BLaER1 (cell line): ENCODE measurements around the gene CPNE7.
"Not testable (repeated sequence)": the region's sequence is repeated elsewhere in the genome, so short reads cannot be mapped to it uniquely, and the experiment has no call there.

Source experiments
- H3K27ac ChIP-seq: shearing (Covaris generic); formaldehyde crosslinking; 2 replicates; pipeline ENCODE4 v1.8.1; 2022
- H3K27me3 ChIP-seq: shearing (Covaris generic); formaldehyde crosslinking; 2 replicates; pipeline ENCODE4 v1.8.1; 2022
- H3K36me3 ChIP-seq: shearing (Covaris generic); formaldehyde crosslinking; 2 replicates; pipeline ENCODE4 v1.8.1; 2022
- H3K4me1 ChIP-seq: shearing (Covaris generic); formaldehyde crosslinking; 2 replicates; pipeline ENCODE4 v1.8.1; 2022
- H3K4me2 ChIP-seq: shearing (Covaris generic); formaldehyde crosslinking; 2 replicates; pipeline ENCODE4 v1.8.1; 2022
- H3K4me3 ChIP-seq: shearing (Covaris generic); formaldehyde crosslinking; 2 replicates; pipeline ENCODE4 v1.8.1; 2022
- H3K9ac ChIP-seq: shearing (Covaris generic); formaldehyde crosslinking; 2 replicates; pipeline ENCODE4 v1.8.1; 2022
- H3K9me3 ChIP-seq: shearing (Covaris generic); formaldehyde crosslinking; 2 replicates; pipeline ENCODE4 v1.8.1; 2022
- H4K20me1 ChIP-seq: shearing (Covaris generic); formaldehyde crosslinking; 2 replicates; pipeline ENCODE4 v1.8.1; 2022
- Cebpa-rat ChIP-seq: shearing (Covaris generic); IDR thresholded peaks from 2 replicates; pipeline ENCODE4 v1.8.1; 2022

The CPNE7 gene

GRCh38 chr16:89564476-89565255 lies 10.9 kb upstream of the CPNE7 start:
- H3K36me3 ChIP-seq = peaks cover 50% of the 10 kb centered on the region
- H3K27me3 ChIP-seq = no peaks in the 10 kb centered on the region
- peaks cover 57% of the 10 kb centered on the region for H3K4me1 ChIP-seq
- H3K9ac ChIP-seq = peak overlapping the region; percentile 99
- H3K4me3 ChIP-seq = peak overlapping the region; percentile 95
- no peak for TF ChIP-seq Cebpa-rat
- H4K20me1 ChIP-seq = peaks cover 64% of the 10 kb centered on the region
- peak overlapping the region; percentile 79 for H3K4me2 ChIP-seq
- no peak overlapping the region for H3K27ac ChIP-seq
- H3K9me3 ChIP-seq = no peaks in the 10 kb centered on the region

GRCh38 chr16:89565256-89565505 lies 10.4 kb upstream of the CPNE7 start:
- H3K27me3 ChIP-seq = no peaks in the 10 kb centered on the region
- peaks cover 50% of the 10 kb centered on the region for H3K36me3 ChIP-seq
- peak overlapping the region; percentile 72 for H3K27ac ChIP-seq
- H3K4me3 ChIP-seq = peak overlapping the region; percentile 95
- H3K9ac ChIP-seq = peak overlapping the region; percentile 99
- H3K4me2 ChIP-seq = peak overlapping the region; percentile 79
- peaks cover 64% of the 10 kb centered on the region for H4K20me1 ChIP-seq
- H3K4me1 ChIP-seq = peaks cover 53% of the 10 kb centered on the region
- H3K9me3 ChIP-seq = no peaks in the 10 kb centered on the region
- no peak for TF ChIP-seq Cebpa-rat

DNA sequence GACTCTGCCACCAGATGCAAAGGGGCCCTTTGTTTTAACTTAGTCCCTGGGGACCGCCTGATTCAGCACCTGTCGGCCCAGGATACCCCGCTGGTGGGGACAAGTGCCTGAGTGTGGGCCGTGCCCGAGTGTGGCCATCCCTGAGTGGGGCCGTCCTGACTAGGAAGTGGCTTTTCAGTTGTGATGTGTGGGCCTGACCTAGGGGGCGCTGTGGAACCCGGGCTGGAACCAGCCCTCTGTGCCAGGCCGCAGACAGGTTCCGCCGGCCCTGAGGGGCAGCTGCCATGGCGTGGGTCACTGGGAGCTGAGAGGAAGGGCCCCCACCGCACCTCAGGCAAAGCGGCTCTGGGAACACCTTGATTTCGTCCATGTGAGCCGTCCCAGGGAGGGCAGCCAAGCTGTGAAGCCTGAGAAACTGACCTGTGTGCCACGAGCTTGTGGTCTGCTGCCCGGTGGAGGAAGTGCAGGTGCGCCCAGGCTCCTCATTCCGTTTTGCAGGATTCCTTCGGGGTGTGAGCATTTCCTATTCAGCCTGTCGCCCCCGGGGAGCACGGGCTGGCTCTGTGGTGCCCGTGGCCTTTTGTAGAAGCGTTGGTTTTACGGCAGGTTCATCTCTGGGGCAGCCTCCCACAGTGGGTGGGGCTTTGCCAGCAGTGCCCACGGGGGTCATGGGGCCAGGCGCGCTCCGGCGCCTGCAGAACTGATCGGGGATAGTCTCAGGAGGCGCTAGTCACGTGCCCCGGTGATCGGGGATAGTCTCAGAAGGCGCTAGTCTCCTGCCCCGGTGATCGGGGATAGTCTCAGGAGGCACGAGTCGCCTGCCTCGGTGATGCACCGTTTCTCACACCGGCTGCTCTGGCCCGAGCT lies 9.8 kb upstream of the CPNE7 start:
- TF ChIP-seq Cebpa-rat = no peak
- Histone ChIP-seq H3K27ac (peak overlapping the region; percentile 72), H3K27me3 (no peaks in the 10 kb centered on the region), H3K4me1 (peaks cover 53% of the 10 kb centered on the region), H3K36me3 (peaks cover 50% of the 10 kb centered on the region), H3K9me3 (no peaks in the 10 kb centered on the region), H3K9ac (peak overlapping the region; percentile 99), H4K20me1 (peaks cover 62% of the 10 kb centered on the region), H3K4me3 (peak overlapping the region; percentile 95), H3K4me2 (peak overlapping the region; percentile 79)

DNA sequence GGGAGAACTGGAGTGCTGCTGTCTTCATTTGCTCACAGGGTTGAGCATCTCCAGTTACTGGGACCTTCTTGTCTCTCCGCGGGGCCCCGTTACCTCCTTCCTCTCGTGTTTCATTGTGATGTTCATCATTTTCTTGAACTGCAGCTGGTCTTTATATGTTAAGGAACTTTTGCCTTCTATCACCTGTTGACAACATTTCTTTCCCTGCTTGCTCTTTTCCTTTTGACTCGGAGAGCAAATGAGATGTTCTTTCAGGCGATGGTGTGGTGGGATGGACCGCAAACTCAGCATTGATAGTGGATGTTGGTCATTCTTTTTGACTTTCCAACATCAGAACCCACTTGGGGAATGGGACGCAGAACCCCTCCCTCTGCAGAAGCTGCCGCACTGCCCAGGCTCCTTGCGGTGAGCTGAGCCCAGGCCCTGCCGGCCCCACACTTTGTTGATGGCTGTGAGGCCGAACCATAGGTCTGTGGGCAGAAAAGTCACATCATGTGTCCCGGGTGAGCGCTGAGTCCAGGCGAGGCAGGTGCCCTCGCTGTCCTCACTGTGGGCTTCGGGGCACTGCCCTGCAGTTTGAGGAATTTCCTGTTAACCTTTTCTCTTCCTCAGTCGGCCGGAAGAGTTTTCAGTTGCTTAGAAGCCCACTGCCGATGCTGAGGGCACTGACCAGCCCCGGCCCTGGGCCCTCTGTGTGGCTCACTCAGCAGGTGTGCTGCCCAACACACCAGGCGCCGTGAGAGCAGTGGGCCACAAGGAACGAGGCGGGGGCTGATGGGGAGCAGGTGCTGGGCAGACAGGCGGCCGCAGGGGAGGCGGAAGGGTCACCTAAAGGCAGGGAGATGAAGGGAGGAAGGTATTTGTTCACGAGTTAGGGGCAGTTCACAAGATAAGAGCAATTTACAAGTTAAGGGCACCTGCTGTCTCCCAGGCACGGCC lies 7.6 kb upstream of the CPNE7 start:
- Histone ChIP-seq H3K4me2 (no peak overlapping the region), H4K20me1 (peaks cover 40% of the 10 kb centered on the region), H3K4me1 (peaks cover 58% of the 10 kb centered on the region), H3K9ac (no peak overlapping the region), H3K9me3 (no peaks in the 10 kb centered on the region), H3K36me3 (peaks cover 29% of the 10 kb centered on the region), H3K27ac (no peak overlapping the region), H3K4me3 (no peak overlapping the region), H3K27me3 (no peaks in the 10 kb centered on the region)
- TF ChIP-seq Cebpa-rat = no peak

DNA sequence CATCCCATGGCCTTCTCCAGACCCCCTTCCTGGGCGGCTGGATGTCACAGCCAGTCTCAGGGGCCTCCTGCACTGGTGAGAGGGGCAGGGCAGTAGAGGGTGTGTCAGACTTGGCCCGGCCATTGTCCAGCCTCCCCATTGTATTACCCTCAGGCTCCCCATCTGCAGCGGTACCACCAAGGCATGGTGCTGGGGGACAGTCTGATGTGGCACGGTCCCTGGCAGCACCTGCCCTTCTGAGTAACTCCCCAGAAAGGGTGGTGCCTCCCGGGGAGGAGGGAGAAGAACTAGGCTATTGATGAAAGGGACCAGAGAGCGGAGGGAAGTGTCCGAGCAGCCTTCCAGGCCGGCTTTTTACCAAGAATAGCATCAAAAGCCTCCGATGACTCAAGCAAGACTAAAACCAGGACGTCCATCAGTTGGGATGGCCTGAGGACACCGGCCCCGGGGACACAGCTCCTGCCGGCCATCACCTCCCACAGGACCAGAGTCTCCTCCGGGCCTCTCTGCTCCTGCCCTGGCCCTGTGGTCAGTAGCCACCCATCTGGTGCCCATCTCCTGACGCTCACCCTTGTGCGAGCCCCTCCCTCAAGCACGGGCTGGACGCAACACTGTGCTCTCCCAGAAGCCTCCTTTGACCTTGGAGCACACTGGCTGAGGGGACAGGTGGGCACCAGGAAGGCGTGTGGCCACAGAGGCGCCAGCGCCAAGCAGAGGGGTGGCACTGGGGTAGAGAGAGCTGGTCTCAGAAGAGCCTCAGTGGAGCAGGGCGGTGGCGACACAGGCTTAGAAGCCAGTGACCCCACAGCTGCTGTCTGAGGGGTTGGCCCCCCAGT lies 5.8 kb upstream of the CPNE7 start:
- Histone ChIP-seq H3K4me3 (no peak overlapping the region), H3K4me2 (no peak overlapping the region), H3K9me3 (no peaks in the 10 kb centered on the region), H3K4me1 (peaks cover 58% of the 10 kb centered on the region), H3K9ac (no peak overlapping the region), H4K20me1 (peaks cover 22% of the 10 kb centered on the region), H3K27ac (no peak overlapping the region), H3K27me3 (no peaks in the 10 kb centered on the region), H3K36me3 (peaks cover 11% of the 10 kb centered on the region)
- no peak for TF ChIP-seq Cebpa-rat

- Histone ChIP-seq H3K9me3 (no peaks in the 10 kb centered on the region), H3K9ac (no peak overlapping the region), H3K27ac (no peak overlapping the region), H3K36me3 (peaks cover 7% of the 10 kb centered on the region; the same call in 1 of the 2 replicates), H4K20me1 (peaks cover 15% of the 10 kb centered on the region), H3K27me3 (no peaks in the 10 kb centered on the region), H3K4me1 (peaks cover 53% of the 10 kb centered on the region), H3K4me2 (no peak overlapping the region), H3K4me3 (no peak overlapping the region)
- TF ChIP-seq Cebpa-rat = no peak
These were observed 5.1 kb upstream of the CPNE7 start for GRCh38 chr16:89570342-89570923.

DNA sequence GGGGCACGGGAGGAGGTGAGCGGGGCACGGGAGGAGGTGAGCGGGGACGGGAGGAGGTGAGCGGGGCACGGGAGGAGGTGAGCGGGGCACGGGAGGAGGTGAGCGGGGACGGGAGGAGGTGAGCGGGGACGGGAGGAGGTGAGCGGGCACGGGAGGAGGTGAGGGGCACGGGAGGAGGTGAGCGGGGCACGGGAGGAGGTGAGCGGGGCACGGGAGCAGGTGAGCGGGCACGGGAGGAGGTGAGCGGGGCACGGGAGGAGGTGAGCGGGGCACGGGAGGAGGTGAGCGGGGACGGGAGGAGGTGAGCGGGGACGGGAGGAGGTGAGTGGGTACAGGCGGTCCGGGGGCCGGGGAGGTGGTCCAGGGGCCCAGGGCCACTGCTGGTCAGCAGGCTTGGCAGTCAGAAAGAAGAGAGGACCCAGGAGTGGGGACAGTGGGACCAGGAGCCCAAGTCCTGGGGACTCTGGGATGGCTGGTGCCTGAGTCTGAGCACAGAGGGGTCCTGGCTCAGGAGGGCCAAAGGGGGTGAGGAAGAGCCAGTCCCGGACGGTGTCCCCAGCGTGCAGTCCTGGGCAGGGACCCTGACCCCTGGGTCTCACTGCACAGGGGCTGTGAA lies 4.5 kb upstream of the CPNE7 start:
- Histone ChIP-seq H3K27ac (peak overlapping the region; percentile 84), H3K4me2 (peak overlapping the region; percentile 100), H3K4me1 (peaks cover 50% of the 10 kb centered on the region), H3K9ac (0 out of 2 replicates have a peak overlapping the region, but pooled peaks have one; percentile 80)
- not testable (repeated sequence) for H4K20me1 ChIP-seq, H3K4me3 ChIP-seq, H3K9me3 ChIP-seq, H3K36me3 ChIP-seq, H3K27me3 ChIP-seq

GRCh38 chr16:89571636-89572035 lies 3.9 kb upstream of the CPNE7 start:
- H3K9me3 ChIP-seq = no peaks in the 10 kb centered on the region
- H3K27me3 ChIP-seq = no peaks in the 10 kb centered on the region
- peak overlapping the region; percentile 84 for H3K27ac ChIP-seq
- H3K4me3 ChIP-seq = no peak overlapping the region
- H3K4me2 ChIP-seq = peak overlapping the region; percentile 100
- H3K9ac ChIP-seq = peak overlapping the region; percentile 80; the same call in 1 of the 2 replicates
- TF ChIP-seq Cebpa-rat = no peak
- H3K36me3 ChIP-seq = peaks cover 7% of the 10 kb centered on the region; the same call in 1 of the 2 replicates
- H4K20me1 ChIP-seq = peaks cover 3% of the 10 kb centered on the region
- H3K4me1 ChIP-seq = peaks cover 50% of the 10 kb centered on the region
